AG04449 (cell line): ENCODE measurements around the gene PDIA5.

Experiments used
- CTCF ChIA-PET: fragments of 350-600 bp; formaldehyde crosslinking; extraction: SDS; loops from one replicate; lab custom pipeline; 2021; ENCODE audit warnings: antibody characterized with exemption; lab: Yijun Ruan, JAX
- POLR2A ChIA-PET: fragments of 400-600, 350-600 bp; formaldehyde crosslinking; extraction: SDS; loops from one replicate; lab custom pipeline; 2020; ENCODE audit warnings: antibody characterized with exemption, inconsistent platforms; lab: Yijun Ruan, JAX
- DNase-seq: peaks from one replicate; pipeline ENCODE4 v3.0.0-alpha.2; 2010; ENCODE audit warnings: low read depth, low spot score
- H3K4me3 ChIP-seq: 2 replicates; pipeline ENCODE4 v1.5.1; 2011; ENCODE audit warnings: low read depth, mild to moderate bottlenecking, control low read depth, low read length
- CTCF ChIP-seq: IDR thresholded peaks from one replicate; pipeline ENCODE4 v1.5.1; 2011; ENCODE audit warnings: mild to moderate bottlenecking, moderate library complexity, low read length, control low read depth, inconsistent platforms; ENCODE audit not compliant: insufficient read depth; ENCODE audit errors: missing control alignments

Gene PDIA5

DNA sequence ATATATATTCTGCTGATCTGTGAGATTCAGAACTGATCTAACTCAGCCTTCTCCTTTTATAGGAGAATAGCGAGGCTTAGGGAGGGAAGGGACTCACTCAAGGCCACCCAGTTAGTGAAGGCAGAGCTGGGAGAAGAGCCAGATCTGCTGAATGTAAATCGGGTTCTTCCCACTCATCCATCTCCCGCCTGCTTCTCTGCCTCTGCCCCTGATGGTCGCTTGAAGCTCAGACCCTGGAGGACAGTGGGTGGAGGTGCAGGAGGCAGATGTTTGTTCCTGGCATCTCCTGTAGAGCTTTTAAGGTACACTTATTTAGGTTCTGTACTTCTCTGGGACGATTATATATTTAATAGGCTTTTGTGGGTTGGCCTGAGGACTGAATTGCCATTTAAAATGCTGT, 4.3 kb downstream of the PDIA5 start:
- POLR2A ChIA-PET, result no interaction called here
- no peak for DNase-seq
- H3K4me3 ChIP-seq, result no peak overlapping the region
- CTCF ChIA-PET, result no interaction called here
- no peak for TF ChIP-seq CTCF

DNA sequence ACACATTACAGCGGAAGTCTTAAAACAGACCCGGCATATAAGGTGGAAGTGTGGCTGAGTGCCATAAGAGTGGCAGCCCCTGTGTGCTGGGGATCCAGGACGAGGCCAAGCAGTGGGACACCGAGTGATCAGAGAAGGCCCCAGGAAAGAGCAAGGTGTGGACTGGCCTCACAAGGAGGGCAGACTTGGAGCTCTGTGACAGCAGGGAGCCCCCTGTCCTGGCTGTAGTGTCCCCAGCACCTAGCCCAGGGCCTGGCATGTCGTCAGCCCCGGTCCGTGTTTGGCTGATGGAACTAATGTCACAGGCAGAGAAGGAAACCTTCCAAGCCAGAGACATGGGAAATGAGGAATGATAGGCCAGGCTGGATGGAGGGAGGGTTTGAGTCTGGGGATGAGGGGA, 4.8 kb downstream of the PDIA5 start:
- H3K4me3 ChIP-seq, result no peak overlapping the region
- ChIA-PET CTCF (no interaction called here), POLR2A (no interaction called here)
- no peak for DNase-seq
- no peak for TF ChIP-seq CTCF

GRCh38 chr3:123072152-123072551, 5.3 kb downstream of the PDIA5 start:
- no peak for TF ChIP-seq CTCF
- ChIA-PET CTCF (no interaction called here), POLR2A (no interaction called here)
- DNase-seq, result no peak
- no peak overlapping the region for H3K4me3 ChIP-seq

- no peak for TF ChIP-seq CTCF
- DNase-seq, result no peak
- POLR2A ChIA-PET, result interaction anchor here (0.6 kb wide), 1 partner anchor 14 kb away, joined by 3 read pairs; no protein-coding TSS in a partner anchor
- CTCF ChIA-PET, result no interaction called here
- H3K4me3 ChIP-seq, result no peak overlapping the region
Measured at GRCh38 chr3:123072564-123072963, 5.7 kb downstream of the PDIA5 start.

DNA sequence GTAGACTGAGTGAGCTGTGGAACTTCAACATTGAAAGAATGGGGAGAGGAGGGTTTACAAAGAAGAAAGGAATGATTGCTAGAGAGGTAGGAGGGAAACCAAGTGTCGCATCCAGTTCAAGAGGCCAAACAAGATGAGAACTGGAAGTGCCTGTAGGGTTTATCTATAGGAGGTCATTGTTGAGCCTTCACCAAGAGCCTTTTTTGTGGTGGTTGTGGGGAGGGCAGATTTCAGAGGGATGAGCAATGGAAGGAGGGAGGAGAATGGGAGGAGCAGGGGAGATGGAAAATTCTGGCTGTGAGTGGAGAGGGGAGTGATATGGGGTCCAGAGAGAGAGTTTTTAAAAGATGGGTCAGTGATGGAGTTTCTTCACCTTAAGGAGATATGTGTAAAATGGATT, 8.5 kb downstream of the PDIA5 start:
- no peak overlapping the region for H3K4me3 ChIP-seq
- no peak for DNase-seq
- ChIA-PET CTCF (no interaction called here), POLR2A (interaction anchor here (2.4 kb wide), 1 partner anchor 8 kb away, joined by 8 read pairs; the partner anchor contains the start of gene PDIA5)
- TF ChIP-seq CTCF, result no peak

GRCh38 chr3:123076112-123076495, 9.3 kb downstream of the PDIA5 start:
- DNase-seq, result no peak
- no peak for TF ChIP-seq CTCF
- ChIA-PET CTCF (no interaction called here), POLR2A (interaction anchor here (2.4 kb wide), 1 partner anchor 9 kb away, joined by 8 read pairs; the partner anchor contains the start of gene PDIA5)
- H3K4me3 ChIP-seq, result no peak overlapping the region
